ENCODE measurements around the gene ZBTB16.

- TF ChIP-seq CTCF (IDR thresholded peaks at IDR 0.05; ENCODE audit: insufficient read depth, low read length) (no peak), POLR2AphosphoS5 (IDR thresholded peaks at IDR 0.05; ENCODE audit: low read depth) (no peak)
Measured at GRCh38 chr11:114225661-114226060, 166.2 kb downstream of the ZBTB16 start.

Measured in HL-60 (cell line).